ENCODE data around the gene TCF7L2. TPM values are rescaled to one million over a fixed set of nuclear protein-coding genes. Genes with fewer than 3 reads are reported as not detected.

Gene TCF7L2
- total RNA-seq, 1 donor from 2014 or later = 18.7 TPM

DNA sequence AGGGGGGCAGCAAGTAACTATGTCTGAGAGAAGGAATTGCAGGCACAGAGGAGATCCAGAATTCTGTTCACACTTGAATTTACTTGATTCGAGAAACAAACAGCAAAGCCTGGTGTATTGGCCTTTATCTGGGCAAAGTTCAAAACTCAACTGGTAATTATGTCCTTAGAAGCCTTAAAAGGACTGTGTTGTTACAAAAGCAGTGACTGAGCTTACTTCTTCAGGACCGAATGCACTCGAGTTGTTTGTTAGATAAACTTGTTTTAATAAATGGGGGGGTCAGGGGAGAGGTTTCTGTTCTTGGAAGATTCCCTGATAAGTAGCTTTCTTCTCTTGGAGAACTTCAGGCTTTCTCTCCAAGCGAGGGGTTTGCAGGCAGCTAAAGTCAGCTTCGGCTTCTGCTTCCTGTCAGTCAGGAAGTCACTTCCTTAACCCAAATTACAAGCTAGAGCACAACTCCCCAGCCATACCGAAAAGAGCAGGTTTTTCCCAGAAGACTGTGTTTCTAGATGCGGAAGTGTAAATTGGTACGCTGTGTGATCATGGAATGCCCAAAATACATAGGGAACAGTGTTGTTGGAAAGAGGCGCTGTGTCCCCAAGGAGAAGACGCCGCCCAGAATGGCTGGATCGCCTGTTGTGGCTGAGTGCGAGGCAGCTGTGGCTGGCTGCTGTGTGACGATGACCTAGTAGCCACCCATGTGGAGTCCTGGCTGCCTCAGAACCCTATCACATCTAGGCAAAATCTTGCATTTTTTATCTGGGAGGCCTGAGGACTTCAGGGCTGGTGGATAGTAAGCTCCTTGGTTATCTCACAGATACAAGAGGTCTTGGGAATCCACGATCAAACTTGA, 110.4 kb downstream of the TCF7L2 start:
- DNase-seq (ENCODE audit: low spot score) (no peak), ATAC-seq (peak; percentile 60)

DNA sequence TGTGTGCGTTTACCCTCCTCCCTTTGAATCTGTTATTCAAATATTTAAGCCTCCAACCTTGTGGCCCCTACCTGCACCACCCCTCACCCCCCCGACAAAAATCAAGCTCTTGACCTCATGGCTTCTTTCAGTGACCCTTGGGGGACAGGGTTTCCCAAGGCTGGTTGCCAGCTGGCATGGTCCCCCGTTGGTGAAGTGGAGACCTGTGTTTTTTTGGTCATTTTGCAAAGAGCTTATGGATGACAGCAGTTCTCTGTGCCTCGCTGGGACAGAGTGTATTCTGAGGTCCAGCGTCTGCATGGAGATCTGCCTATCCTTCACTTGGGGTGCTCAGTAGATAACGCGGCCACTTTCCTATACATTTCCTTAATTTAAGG, 111.0 kb downstream of the TCF7L2 start:
- no peak for ATAC-seq
- no peak for DNase-seq (ENCODE audit: low spot score)

DNA sequence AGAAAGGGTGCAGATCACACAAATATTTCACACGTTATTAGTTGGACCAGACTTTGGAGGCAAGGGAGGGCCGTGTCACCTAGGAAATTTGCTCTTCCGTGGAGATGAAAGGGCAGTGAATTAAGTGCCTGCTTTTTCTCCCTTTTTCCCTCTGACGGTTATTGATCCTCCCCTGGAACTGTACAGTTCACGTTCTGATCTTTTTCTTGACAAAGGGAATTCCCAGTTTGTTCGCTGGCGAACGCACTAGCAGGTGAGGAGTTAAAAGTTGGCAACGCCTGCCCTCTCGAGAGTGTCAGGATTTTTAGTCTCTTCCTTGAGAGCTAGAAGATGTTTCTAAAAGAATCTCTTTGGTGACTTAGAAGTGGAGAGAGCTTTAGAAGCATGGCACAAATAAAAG, 111.5 kb downstream of the TCF7L2 start:
- no peak for DNase-seq (ENCODE audit: low spot score)
- no peak for ATAC-seq

DNA sequence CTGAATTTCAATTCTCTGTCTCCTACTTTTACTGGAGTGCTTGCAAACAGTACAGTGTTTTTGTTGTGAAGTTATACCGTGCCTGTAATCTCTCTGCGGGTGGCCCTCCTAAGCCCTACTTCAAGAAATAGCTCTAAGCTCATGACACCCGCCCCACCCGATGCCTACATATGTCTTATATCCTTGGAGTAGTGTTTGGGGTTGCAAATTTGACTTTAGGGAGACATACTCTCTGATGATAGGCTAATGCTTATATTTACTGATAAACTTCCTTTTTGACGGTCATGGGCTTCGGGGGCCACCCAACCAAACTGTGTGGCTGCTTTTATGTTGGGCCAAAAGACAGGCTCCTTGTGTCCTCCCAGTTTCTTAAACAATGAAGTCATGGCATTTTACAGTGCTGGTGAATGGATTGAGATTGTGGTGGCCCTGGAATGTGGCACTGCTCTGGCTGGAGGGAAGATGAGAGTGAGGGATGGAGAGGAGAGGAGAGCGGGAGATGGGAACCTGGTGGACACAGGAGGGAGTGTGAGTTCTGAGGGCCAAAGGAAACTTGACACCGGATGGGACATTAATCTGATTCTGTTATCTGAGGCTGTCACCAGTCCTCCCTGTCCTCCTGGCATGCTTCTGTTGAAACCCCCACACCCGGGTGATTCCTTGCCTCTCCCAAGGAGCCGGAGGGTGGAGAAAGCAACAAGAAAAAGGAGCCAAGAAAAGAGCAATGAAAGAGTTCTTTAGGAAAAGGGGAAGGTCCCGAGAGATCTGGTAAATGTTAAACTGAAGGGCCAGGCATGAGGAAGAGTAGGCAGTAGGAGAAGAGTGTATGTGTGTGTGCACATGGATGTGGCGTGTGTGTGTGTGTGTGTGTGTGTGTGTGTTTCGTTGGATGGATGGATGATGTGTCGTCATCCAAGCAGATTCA, 113.3 kb downstream of the TCF7L2 start:
- DNase-seq (ENCODE audit: low spot score) (no peak), ATAC-seq (no peak)

DNA sequence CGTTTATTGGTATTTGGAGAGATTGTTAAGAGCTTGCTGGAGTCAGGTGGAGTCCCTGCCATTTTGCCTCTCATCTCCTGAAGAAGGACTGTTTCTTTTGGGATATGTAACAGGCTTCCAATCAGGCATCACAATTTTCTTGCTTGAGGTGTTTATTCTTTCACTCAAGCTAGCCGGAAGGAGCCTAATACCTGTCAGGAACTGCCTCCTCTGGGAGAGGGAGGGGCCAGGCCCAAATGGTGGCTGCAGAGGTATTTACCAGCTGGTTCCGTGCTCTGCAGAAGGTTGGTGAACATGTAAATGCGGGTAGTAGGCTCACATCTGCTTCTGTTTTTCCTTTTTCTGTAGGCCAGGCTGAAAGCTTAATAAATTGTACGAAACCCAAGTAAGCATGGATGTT, 114.0 kb downstream of the TCF7L2 start:
- DNase-seq (ENCODE audit: low spot score) = no peak
- no peak for ATAC-seq

DNA sequence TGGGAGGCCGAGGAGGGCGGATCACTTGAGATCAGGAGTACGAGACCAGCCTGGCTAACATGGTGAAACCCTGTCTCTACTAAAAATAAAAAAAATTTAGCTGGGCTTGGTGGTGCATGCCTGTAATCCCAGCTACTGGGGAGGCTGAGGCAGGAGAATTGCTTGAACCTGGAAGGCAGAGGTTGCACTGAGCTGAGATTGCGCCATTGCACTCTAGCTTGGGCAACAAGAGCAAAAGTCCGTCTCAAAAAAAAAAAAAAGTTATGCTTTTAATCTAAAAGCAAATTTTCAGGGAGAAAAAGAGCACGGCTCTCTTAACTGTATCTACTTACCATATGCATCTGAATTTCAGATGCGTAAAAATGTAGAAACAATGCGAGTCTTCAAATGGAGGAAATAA, 116.1 kb downstream of the TCF7L2 start:
- peak; percentile 62 for DNase-seq (ENCODE audit: low spot score)
- ATAC-seq = peak; percentile 27

DNA sequence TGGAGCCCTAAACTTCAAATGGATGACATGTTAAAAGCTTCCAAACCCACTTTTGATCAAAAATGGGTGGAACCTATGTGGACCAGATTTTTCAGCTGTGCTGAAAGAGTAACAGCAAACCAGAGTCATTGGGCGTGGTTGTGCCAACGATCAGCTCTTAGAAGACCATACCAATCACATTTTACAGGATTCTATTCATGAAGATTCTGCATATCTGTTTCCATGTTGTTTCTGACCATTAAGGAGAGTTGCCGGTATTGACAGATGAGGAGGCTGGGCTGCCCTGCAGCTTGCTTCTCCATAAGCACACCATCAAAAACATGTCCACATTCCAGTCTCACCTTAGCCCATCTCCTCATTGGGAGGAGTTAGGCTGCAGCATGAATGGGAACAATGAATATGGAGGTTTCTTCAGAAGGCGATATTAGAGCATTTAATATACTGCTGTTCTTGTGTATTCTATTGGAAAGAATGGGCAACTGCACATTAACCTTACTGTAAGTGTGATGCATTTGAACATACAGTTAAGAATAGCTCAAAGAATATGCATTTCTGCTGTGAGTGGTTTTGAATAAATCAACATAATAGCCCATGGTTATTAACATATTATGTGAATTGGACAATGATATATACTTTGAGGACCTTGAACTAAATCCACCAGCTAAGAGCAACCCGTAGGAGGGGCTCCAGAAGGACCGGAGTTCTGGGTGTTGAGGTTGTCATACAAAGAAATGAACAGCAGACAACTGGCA, 116.7 kb downstream of the TCF7L2 start:
- no peak for ATAC-seq
- DNase-seq (ENCODE audit: low spot score) = no peak

DNA sequence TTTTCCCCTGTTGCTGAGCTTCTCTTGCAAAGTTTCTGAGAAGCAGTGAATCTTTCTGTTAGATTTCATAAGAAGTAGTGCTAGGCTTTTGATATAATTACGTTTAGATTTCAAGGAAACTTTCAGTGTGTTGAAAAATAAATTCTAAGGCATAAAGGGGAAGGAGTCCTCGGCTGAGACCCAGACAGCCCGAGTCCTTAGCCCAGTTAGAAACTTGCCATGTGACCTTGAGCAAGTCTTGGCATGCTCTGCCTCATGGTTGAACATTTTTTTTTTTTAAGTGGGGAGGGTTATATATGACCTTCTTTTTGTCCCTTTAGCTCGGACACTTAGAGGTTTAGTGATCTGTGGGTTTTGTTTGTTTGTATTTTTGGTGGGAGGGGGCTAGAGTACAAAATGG, 117.5 kb downstream of the TCF7L2 start:
- no peak for ATAC-seq
- no peak for DNase-seq (ENCODE audit: low spot score)

DNA sequence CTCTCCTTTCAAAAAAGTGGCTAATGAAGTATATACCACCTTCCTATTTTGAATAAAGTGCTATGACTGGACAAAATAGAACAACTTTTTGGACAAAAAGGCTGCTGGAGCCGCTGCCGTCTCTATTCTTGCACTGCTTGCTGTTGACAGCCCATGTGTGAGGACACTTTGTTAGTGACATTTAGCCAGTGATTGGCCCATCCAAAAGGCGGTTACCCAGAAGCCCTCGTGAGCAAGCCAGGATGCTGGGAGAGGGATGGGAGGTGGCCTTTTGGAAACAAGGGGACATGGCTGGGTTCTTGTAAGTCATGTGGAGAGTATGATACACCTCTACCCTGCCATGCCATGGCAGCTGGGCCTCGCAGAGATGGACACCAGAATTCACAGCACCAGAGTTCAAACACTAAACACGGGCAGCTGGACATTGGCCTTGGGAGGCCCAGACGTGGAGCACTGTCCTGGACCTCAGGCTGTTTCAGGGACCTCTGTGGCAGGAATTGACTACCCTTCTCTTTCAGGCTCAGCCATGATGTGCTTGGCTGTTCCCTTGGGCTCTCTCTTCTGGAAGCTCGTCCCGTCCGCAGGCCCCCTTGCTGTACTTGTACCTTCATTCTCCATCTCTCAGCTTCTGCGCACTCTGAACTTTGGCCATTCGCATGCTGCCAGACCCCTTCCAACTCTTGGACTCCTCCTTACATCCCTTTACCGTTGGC, 118.3 kb downstream of the TCF7L2 start:
- ATAC-seq (no peak), DNase-seq (ENCODE audit: low spot score) (no peak)

DNA sequence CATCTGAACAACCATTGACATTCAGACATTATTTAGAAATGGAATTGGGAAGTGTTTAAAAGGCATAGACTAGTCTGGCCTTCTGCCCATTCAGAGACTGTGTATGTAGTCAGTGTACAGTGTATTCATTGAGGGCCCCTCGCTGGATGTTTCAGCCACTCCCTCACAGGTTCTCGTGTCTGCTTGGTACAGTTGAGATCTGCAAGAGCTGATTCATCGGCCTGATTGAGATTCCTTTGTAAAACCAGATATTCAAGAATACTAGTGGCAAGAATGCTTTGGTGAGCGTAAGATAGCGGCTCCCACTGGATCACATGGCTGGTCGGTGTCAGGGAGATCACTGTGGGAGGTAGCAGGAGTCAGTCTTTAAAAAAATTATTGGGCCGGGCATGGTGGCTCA, 119.5 kb downstream of the TCF7L2 start:
- no peak for ATAC-seq
- DNase-seq (ENCODE audit: low spot score) = no peak

DNA sequence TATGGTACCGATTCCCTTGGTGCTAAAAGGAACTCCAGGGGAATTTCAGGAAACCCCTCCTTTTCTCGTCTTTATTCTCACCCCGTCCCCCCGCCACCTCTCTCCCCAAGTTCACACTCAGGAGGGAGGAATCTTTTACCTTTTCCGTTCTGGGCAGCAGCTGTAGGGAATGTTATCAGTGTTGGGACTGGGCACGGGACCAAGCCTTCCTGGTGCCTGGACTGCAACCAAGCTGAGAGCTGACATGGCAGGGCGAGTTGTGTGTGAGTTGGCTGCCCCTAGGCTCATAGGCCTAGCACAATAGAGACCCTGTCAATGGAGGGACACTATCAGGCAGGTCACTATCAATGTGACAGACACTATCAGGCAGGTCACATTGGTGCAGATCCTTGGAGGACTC, 121.4 kb downstream of the TCF7L2 start:
- ATAC-seq (peak; percentile 84), DNase-seq (ENCODE audit: low spot score) (peak; percentile 91)

DNA sequence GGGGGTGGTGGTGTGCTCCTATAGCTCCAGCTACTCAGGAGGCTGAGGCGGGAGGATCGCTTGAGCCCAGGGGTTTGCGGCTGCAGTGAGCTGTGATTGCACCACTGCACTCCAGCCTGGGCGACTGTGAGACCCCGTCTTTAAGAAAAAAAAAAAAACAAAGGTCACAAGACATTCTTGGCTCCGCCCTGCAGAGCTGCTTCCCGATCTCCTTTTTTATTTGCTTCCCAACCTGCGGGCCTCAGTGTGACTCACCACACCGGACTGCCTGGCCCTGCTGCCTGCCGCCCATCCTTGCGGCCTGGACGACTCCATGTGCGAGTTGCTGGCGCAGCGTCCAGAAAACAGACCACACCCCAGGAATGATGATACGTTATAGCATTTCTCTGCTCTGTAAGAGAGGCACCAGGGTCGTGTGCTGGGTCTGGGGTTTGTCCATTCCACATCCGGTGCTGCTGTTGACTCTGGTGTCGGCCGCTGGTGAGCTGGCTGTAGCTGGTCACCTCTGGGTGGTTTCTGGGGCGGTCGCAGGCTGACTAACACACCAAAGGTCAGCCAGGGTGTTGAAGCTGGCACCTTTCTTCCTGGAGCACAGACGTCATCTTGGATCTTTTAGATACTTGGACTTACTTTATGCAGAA, 123.6 kb downstream of the TCF7L2 start:
- DNase-seq (ENCODE audit: low spot score) = peak; percentile 83
- ATAC-seq = peak; percentile 82

DNA sequence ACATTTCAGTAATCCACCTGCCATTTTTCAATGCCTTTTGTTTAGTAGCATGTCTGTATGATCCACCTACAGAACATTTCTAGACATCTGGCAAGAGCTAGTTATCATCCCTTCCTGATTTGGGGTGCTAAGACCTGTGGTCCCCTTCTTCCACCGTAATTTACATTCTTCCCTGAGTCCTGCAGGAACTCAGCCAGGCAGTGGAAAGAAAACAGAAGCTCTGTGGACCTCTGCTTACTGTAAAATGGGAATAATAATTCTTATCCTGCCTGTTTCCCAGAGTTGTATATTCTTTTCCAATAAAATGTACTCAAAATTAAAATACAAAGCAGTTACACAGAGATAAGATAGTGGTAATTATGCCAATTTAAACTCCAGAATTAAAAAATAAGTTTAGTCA, 126.9 kb downstream of the TCF7L2 start:
- ATAC-seq (no peak), DNase-seq (ENCODE audit: low spot score) (no peak)

DNA sequence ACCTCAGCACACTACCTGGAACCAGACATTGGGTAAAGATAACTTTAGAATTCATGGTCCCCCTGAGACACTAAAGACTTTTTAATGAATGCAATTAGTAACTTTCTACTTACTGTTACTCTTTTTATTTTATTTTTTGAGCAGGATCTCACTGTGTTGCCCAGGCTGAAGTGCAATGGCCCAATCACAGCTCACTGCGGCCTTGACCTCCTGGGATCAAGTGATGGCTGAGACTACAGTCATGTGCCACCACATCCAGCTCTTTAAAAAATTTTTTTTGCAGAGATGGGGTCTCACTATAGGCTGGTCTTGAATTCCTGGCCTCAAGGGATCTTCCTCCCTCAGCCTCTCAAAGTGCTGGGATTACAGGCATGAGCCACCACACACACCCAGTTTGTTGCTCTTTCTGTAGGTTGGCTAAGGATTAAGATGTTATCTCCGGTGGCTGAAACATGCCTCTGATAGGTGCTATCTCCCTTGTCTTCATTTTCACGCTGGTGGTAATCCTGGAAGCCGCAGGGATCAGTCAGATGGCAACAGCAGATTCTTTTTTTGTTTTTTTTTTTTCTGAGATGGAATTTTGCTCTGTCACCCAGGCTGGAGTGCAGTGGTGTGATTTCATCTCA, 128.3 kb downstream of the TCF7L2 start:
- no peak for DNase-seq (ENCODE audit: low spot score)
- no peak for ATAC-seq

DNA sequence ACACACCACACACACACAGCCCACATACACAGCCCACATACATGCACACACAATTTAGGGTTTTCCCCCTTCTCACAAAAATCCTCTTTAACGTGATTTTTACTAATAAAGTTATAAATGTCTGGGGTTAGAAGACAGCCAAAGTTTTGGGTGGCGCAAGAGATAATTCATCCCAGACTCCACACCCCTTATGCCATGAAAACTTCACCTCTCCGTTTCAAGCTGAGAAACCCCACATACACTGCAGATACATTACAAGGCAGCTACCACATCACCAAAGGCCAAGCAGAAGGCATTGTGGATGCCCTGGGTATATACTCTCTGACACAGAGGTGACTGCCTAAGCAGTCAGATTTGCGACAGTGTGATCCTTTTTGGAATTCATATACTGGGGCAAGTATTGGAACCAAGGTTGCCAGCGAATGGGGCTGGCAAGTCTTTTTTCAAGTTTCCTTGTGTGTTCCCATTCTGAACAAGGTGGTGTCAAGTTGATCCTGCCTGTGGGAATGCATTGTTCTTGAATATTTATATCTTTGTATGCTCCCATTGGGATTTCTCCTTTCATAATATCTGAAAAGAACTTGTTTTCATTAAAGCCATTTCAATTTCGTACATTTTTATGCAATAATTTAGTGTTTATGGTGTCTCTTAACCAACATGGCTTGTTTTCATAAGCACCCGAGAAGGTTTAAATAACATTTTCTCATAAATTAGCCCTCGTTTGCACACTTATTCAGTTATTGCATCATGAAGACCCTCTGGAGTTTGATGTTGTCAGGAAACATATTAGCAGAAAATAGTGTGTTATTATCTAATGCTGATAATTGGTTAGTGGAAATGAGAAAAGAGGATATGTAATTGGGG, 130.2 kb downstream of the TCF7L2 start:
- ATAC-seq (no peak), DNase-seq (ENCODE audit: low spot score) (no peak)

DNA sequence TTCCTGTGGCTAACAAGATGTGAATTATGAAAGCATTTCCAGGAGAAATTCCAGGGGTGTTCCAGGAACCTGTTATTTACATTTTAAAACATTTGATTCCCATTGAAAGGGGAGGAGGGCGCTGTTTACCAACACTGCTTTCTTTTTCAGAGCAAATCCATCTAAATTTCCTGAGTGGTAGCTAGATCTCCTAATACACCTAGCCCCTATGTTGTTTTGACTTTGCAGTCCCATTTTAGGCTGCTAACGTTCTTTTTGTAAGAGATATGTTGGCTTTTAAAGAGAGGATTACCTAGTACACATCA, 130.8 kb downstream of the TCF7L2 start:
- DNase-seq (ENCODE audit: low spot score) (no peak), ATAC-seq (no peak)

DNA sequence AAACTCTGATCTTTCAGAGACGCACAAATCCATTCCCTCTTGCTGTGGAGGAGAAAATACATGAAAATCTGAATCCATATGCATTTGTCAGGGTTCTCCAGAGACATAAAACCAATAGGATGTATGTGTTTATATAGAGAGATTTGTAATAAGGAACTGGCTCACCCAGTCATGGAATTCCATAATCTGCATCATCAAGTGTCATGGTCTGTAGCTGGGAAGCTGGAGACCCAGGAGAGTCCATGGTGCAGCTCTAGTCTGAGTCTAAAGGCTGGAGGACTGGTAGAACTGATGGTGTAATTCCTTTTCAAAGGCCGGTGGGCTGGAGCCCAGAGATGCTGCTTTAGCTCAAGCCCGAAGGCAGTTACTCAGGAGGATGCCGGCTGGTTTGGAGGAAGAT, 134.0 kb downstream of the TCF7L2 start:
- DNase-seq (ENCODE audit: low spot score) = no peak
- no peak for ATAC-seq

DNA sequence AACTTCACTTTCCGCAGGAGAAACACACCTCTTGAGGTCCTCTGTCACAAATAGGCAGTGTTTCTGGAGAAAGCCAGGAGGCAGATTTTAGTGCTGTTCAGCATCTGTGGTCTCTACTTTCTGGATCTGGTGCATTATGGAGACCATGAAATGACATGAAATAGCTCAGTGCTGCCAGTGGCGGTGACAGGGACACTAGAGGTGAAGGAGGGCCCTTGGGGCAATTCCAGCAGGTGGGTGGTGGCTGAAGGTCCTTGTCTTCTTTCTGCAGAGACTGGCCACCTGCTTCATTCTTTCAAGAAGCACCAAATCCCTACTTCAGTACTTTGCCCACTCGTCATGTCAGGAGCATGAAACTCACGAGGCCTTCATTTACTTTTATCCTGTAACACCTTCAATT, 135.7 kb downstream of the TCF7L2 start:
- DNase-seq (ENCODE audit: low spot score) (no peak), ATAC-seq (no peak)

DNA sequence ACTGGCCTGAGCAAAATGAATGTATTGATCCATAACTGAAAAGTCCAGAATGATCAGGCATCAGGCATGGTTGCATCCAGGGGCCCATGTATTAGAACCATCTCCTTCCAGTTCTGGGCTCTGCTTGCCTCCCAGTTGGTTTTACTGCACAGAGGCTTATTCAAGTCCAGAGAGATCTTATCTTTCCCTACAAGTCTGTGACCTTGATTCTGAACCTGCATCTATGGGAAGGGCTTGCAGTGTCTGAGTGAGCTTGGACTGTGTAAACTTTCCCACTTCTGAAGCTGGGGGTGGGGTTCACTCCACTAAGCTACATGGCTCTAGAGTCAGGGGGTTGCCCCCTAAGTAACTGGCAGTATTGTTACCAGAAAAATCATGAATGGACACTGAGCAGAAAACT, 136.2 kb downstream of the TCF7L2 start:
- ATAC-seq = no peak
- no peak for DNase-seq (ENCODE audit: low spot score)

All from left lobe of liver (tissue), 2 donors.